NCI-H446 (cell line): ENCODE results near the gene TMIGD3.

Experiments
- DNase-seq, 2 experiments: peaks; one replicate each; lab custom pipeline; 2025; lab: John Stamatoyannopoulos, UW

TMIGD3 gene

DNA sequence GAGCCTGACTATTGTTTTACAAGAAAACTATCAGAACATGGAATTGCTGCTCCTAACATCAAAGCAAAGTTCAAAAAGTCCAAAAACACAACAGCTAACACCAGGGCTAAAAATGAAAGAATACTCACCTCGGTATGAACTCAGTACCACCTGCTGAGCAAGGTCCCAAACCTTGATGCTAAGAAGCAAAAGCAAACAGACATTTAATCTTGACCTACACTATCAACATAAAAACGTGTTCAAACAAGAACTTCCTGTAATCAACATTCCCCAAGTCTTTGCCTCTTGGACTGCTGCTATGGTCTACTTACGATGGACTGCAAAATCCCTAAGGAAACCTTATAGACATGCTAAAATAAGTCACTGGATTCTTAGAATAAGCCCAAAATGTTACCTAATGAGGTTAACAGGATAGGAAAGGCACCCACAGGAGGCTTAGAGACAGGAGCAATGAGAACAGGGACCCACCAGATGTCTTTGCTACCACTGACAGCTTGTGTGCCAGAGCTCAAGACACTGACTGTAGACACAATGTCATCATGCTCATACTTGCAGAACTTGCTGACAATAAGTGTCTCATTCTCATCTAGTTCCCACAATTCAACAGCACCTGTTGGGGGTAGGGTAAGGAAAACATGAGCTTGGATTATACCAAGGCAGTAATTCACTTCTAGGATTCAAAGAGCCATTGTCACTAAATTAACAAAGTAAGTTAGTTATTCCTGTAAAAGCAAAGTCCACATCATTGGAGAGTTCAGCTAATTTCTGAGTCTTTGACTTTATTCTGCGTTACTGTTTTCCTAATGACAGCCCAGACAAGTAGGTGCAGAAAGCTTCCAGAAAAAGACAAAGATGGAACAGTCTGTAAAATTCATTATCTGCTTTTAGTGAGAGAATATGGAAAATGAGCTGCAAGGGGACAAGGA lies 56.2 kb downstream of the TMIGD3 start:
- DNase-seq, result no peak

- no peak for DNase-seq
These were observed 56.9 kb downstream of the TMIGD3 start for GRCh38 chr1:111446546-111446945.

DNA sequence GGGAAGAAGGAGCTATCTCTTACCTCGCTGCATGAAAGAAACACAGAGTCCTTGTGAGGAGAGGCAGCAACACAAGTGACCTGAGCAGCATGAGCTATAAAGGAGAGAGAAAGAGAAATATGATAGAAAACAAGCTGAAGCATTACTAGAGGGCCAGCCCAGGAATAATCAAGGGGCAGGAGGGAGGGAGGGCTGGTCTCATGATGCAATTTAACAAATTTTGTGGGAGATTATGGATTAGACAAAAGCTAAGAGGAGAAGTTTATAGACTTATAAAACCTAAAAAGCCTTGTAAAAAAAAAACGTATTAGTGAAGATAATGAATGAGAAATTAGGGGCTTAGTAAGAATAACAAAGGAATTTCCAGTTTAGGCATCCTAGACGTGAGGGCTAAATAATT lies 59.4 kb downstream of the TMIGD3 start:
- no peak for DNase-seq

DNA sequence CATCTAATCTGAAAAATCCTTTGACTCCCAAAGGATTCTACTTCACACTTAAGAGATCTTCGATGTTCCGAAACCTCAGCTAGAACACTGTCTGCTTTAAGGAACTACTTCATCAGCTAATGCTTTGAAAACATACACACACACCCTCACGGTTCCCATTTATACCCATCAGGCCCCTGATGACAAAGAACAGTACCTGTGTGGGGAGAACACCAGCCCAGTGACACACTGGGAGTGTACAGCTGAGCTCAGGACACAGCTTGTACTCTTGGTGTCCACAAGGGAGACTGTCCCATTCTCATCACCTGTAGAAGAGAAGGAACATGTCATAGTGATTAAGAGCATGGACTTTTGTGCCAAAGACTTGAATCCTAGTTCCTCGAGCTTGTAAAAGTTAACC lies 61.0 kb downstream of the TMIGD3 start:
- DNase-seq, result no peak

DNA sequence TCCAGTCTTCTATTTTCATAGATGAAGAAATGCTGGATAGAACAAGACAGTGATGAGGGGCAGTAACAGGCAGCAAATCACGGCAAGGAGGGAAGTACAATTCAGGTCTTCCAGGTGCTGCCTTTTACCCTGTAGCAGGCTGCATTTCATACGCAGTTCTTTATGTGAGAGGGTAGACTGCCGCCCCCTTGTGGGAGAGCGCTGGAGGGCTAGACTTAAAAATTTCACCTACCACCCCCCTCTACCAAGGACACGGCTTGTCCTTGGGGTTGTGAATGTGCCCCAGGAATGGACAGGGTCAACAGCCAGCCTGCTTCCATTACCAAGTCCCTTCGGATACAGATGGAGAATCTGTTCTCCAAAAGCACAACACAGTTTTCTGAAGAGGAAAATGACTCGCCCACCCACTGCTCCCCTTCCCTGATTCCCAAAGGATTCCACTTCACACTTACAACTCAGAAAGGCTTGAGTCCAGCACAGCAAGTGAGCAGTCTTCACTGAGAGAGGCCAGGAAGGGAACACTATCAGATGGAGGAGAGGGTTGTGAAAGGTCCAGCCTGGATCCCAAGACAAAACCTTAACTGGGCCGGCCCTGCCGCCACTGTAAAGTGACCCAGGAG lies 61.8 kb downstream of the TMIGD3 start:
- DNase-seq, result no peak

GRCh38 chr1:111439461-111440351 lies 63.7 kb downstream of the TMIGD3 start:
- DNase-seq, result no peak

DNA sequence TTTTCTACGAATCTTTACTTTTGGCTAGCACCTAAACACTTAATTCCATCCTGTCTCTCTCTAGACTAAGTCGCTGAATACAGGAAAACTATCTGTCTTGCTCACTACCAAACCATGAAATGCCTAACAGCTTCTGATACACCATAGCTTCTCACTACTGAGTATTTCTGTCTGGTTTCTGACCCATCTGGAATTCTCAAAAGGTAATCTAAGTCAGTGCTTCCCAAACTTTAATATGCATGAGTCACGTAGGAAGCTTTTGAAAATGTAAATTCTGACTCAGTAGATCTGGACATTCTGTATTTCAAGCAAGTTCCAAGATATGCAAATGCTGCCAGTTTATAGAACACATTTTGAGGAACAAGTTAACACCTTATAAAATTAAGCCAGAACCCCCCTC lies 66.7 kb downstream of the TMIGD3 start:
- DNase-seq, result no peak
